ENCODE data around the gene FOXD4L5. TPM values are rescaled to one million over a fixed set of nuclear protein-coding genes. Genes with fewer than 3 reads are reported as not detected.

Gene FOXD4L5
- total and polyA plus RNA-seq, 10 of the 15 experiments (the other 5 are each of a cell fraction or from before 2014, with no cell fraction given): 0.04 to 0.21 (median 0.12) TPM; not detected in 6

Small RNA genes within 50 kb of the gene (small RNA-seq; reads per million reads assigned to genes)
- not detected for gene IGKV1OR9-1

Data from GM12878 (cell line).